T47D (cell line): Measurements from ENCODE around the gene NR0B2.

Experiments
- DNase-seq, 2 experiments: peaks; one replicate each; pipeline versions ENCODE4 v3.0.0 to v3.0.0-alpha.2; 2011 to 2012; ENCODE audit warnings: low read depth in 1 of 2, low spot score in 1 of 2
- JUND ChIP-seq: IDR thresholded peaks from 2 replicates; pipeline ENCODE4 v1.6.1; 2012; ENCODE audit warnings: low read depth
- in situ Hi-C: cut with HindIII; loops from 2 replicates; pipeline ENCODE4 v1.10.0; 2016; ENCODE audit warnings: low sequenced_read_pairs, low pct_unique_long_range_greater_than_20kb

NR0B2 gene

DNA sequence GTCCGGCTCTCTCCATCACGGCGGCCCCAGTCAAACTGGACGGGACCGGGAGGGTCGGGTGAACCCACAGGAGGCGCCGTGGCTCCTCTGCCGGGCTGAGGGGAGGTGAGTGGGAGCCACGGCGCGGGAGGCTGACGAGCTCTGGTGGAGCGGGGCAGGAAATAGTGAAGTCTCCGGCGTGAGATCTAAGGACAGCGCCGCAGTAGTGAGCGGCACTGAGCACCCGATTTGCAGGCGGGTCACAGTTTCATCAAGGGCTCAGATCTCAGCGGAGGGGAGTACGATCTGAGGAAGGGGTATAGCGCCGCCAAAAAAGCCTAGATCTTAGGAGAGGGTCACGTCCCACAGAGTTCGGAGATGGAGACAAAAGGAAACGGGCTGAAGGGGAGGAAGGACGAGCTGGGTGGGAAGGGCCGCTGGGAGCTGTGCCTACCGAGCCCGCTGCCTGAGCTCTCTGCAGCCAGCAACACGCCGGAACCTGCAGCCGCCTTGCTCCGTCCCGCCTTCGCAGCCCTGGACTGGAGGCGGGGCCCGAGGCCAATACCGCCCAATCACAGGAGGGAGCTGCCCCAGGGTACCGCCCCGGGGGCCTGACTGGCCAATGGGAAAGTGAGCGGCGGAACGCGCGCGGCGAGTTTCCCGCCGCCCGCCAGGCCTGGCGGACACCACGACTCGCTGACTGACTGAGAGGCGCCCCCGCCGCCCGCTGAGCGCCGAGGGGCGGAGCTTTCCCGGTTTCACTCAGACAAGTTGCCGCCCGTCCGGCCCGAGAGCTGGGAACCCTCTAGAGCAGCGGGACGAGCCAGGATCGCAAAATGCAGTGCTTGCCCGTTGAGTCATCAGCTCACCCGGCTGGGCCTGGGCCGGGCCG, 48.9 kb downstream of the NR0B2 start:
- in situ Hi-C loops: no loop called here
- DNase-seq: peak; percentile 49 to 97
- no peak for TF ChIP-seq JUND

DNA sequence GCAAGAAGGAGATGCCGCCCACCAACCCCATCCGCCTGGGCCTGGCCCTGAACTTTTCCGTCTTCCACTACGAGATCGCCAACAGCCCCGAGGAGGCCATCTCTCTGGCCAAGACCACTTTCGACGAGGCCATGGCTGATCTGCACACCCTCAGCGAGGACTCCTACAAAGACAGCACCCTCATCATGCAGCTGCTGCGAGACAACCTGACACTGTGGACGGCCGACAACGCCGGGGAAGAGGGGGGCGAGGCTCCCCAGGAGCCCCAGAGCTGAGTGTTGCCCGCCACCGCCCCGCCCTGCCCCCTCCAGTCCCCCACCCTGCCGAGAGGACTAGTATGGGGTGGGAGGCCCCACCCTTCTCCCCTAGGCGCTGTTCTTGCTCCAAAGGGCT, 50.1 kb downstream of the NR0B2 start:
- in situ Hi-C loops: no loop called here
- TF ChIP-seq JUND: no peak
- DNase-seq: no peak

DNA sequence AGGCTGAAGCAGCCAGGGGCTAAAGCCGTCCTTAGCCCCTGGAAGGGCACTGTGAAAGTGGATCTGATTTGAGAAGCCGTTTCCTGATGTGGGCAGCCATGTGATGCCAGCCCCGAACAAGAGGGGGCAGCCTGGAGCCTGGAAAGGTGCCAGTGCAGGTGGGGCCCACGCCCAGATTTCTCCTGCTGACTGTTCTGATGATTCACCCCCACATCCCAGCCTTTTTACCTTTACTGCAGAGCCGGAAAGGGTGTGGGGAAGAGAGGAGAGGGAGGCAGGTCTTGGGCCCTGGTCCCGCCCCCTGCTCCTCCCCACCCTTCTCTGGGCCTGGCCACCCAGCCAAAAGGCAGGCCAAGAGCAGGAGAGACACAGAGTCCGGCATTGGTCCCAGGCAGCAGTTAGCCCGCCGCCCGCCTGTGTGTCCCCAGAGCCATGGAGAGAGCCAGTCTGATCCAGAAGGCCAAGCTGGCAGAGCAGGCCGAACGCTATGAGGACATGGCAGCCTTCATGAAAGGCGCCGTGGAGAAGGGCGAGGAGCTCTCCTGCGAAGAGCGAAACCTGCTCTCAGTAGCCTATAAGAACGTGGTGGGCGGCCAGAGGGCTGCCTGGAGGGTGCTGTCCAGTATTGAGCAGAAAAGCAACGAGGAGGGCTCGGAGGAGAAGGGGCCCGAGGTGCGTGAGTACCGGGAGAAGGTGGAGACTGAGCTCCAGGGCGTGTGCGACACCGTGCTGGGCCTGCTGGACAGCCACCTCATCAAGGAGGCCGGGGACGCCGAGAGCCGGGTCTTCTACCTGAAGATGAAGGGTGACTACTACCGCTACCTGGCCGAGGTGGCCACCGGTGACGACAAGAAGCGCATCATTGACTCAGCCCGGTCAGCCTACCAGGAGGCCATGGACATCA, 50.7 kb downstream of the NR0B2 start, which contains the start of gene SFN:
Gene SFN, plus strand, starts transcription at position 369 of the 904 bp plus-strand sequence. Its CDS starts 64 bp downstream, at position 433.
- in situ Hi-C loops: no loop called here
- no peak for TF ChIP-seq JUND
- peak; percentile 22 to 93 for DNase-seq

DNA sequence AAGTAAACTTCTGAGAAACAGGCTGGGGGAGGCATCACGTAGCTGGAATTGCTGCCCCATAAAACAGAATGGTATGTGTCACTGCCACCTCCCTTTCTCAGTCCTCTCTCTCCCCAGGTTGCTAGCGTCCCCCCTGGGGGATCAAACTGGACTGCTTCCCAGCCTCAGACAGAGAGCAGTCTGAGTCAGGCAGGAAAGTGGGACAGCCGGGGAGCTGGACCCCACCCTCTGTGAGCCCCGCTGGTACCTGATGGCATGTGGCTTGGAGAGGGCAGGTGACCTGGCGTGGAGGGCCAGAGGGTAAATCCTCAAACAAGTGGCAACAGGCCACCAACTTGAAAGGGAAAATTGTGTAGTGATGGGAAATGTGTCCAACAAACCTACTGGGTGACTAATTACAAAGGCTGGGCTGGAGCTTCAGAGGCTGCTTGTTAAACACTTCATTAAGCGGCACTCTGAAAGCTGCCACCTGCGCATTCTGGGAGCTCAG, 51.8 kb downstream of the NR0B2 start:
- in situ Hi-C loops: no loop called here
- TF ChIP-seq JUND: no peak
- no peak for DNase-seq
